Hepatocyte (in vitro differentiated cells): ENCODE results near the gene SHLD2. TPM values are rescaled to one million over a fixed set of nuclear protein-coding genes. Genes with fewer than 3 reads are reported as not detected.
A peak's percentile ranks its signal among the peaks of the same experiment; 100 is the strongest.

ENCODE experiments used
- DNase-seq: peaks from one replicate; pipeline ENCODE4 v3.0.0-alpha.2; 2016; ENCODE audit warnings: low spot score
- H2AFZ ChIP-seq: fragments of 200-600 bp; sonication (generic); 2 replicates; pipeline ENCODE4 v1.6.0; 2016; ENCODE audit warnings: antibody characterized with exemption, mild to moderate bottlenecking
- H3K27ac ChIP-seq: fragments of 200-600 bp; sonication (generic); 2 replicates; pipeline ENCODE4 v1.5.1; 2016; ENCODE audit warnings: mild to moderate bottlenecking
- H3K27me3 ChIP-seq: fragments of 200-600 bp; sonication (generic); 2 replicates; pipeline ENCODE4 v1.6.1; 2016
- H3K36me3 ChIP-seq: fragments of 200-600 bp; sonication (generic); replicated peaks from 2 replicates; pipeline ENCODE4 v1.5.1; 2016; ENCODE audit warnings: low read depth; ENCODE audit not compliant: insufficient read depth
- H3K4me1 ChIP-seq: fragments of 200-600 bp; sonication (generic); 2 replicates; pipeline ENCODE4 v1.5.1; 2016; ENCODE audit warnings: mild to moderate bottlenecking, moderate library complexity; ENCODE audit not compliant: insufficient read depth
- H3K4me2 ChIP-seq: fragments of 200-600 bp; sonication (generic); 2 replicates; pipeline ENCODE4 v1.6.0; 2016
- H3K4me3 ChIP-seq: fragments of 200-600 bp; sonication (generic); 2 replicates; pipeline ENCODE4 v1.5.1; 2016; ENCODE audit warnings: mild to moderate bottlenecking
- H3K79me2 ChIP-seq: fragments of 200-600 bp; sonication (generic); 2 replicates; pipeline ENCODE4 v1.6.0; 2017; ENCODE audit warnings: mild to moderate bottlenecking
- H3K9me2 ChIP-seq: fragments of 200-600 bp; sonication (generic); replicated peaks from 2 replicates; pipeline ENCODE4 v1.6.0; 2017; ENCODE audit warnings: mild to moderate bottlenecking; ENCODE audit not compliant: insufficient read depth
- H3K9me3 ChIP-seq: fragments of 200-600 bp; sonication (generic); 2 replicates; pipeline ENCODE4 v1.5.1; 2016; ENCODE audit warnings: low read depth, mild to moderate bottlenecking
- H4K20me1 ChIP-seq: fragments of 200-600 bp; sonication (generic); 2 replicates; pipeline ENCODE4 v1.6.0; 2016; ENCODE audit warnings: mild to moderate bottlenecking; ENCODE audit not compliant: insufficient read depth, poor library complexity, severe bottlenecking
- EZH2 ChIP-seq: fragments of 200-600 bp; sonication (generic); IDR thresholded peaks from 2 replicates; pipeline ENCODE4 v1.6.1; 2016; ENCODE audit warnings: antibody characterized with exemption, mild to moderate bottlenecking, borderline replicate concordance
- EZH2phosphoT487 ChIP-seq: fragments of 200-600 bp; sonication (generic); IDR thresholded peaks from one replicate; pipeline ENCODE4 v1.6.1; 2018; ENCODE audit warnings: antibody characterized with exemption, mild to moderate bottlenecking, low read depth, moderate library complexity; ENCODE audit not compliant: unreplicated experiment, severe bottlenecking
- WGBS: methylation state at CpG from one replicate; pipeline ENCODE4 v1.1.6; 2016; ENCODE audit warnings: low lambda C conversion rate; ENCODE audit errors: missing lambda C conversion rate; 5-methylcytosine and 5-hydroxymethylcytosine counted together
- polyA plus RNA-seq: library from polyadenylated mRNA; unstranded; fragments of >200 nt; fragmentation: Nextera tagmentation; extraction: Ambion mirVana; gene quantifications from 2 replicates; pipeline ENCODE4 v1.2.1, GENCODE V29; 2016
- total RNA-seq: library from RNA; depleted of rRNA; stranded (reverse); fragments of >200 nt; gene quantifications from 2 replicates; pipeline ENCODE4 v1.2.3, GENCODE V29; 2014
- TF ChIP-seq, protein P1 (sequence below): fragments of 200-600 bp; sonication (generic); IDR thresholded peaks from 2 replicates; pipeline ENCODE4 v1.5.1; 2016; ENCODE audit warnings: antibody characterized with exemption, mild to moderate bottlenecking; ENCODE audit not compliant: poor library complexity

The SHLD2 gene
- total and polyA plus RNA-seq, 2 experiments from 2014 or later: 22.9 to 44.5 TPM

DNA sequence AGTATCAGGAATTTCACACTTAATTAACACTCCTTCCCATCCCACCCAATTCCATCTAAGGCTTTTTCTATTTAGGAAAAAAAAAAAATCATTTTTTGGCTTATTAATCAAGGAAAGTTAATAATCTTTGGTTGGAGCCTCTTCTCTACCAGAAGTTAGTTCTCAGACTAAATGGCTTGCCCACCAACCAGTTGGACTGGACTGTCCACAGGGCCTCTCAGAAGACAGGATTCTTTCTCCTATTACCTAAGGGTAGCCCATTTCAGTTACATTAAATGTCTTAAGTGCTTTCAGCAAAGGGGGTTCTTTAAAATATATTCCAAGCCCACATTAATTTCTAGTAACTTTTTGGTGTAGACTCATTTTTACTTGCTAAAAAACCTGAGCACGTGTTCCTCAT is 35.6 kb upstream of the SHLD2 start:
- Histone ChIP-seq H3K4me2 (no peak overlapping the region), H3K79me2 (no peaks in the 10 kb centered on the region), H3K36me3 (peaks cover 3% of the 10 kb centered on the region), H3K9me3 (no peaks in the 10 kb centered on the region), H3K4me1 (no peaks in the 10 kb centered on the region), H3K27me3 (no peaks in the 10 kb centered on the region), H3K27ac (no peak overlapping the region), H4K20me1 (no peaks in the 10 kb centered on the region), H2AFZ (no peak overlapping the region), H3K9me2 (no peaks in the 10 kb centered on the region), H3K4me3 (no peak overlapping the region)
- no peak for TF ChIP-seq EZH2
- TF ChIP-seq, protein P1, sequence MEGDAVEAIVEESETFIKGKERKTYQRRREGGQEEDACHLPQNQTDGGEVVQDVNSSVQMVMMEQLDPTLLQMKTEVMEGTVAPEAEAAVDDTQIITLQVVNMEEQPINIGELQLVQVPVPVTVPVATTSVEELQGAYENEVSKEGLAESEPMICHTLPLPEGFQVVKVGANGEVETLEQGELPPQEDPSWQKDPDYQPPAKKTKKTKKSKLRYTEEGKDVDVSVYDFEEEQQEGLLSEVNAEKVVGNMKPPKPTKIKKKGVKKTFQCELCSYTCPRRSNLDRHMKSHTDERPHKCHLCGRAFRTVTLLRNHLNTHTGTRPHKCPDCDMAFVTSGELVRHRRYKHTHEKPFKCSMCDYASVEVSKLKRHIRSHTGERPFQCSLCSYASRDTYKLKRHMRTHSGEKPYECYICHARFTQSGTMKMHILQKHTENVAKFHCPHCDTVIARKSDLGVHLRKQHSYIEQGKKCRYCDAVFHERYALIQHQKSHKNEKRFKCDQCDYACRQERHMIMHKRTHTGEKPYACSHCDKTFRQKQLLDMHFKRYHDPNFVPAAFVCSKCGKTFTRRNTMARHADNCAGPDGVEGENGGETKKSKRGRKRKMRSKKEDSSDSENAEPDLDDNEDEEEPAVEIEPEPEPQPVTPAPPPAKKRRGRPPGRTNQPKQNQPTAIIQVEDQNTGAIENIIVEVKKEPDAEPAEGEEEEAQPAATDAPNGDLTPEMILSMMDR: no peak
- TF ChIP-seq EZH2phosphoT487: no peak
- WGBS: 97% methylated on average over 1 of the region's 1 CpG
- DNase-seq: no peak

DNA sequence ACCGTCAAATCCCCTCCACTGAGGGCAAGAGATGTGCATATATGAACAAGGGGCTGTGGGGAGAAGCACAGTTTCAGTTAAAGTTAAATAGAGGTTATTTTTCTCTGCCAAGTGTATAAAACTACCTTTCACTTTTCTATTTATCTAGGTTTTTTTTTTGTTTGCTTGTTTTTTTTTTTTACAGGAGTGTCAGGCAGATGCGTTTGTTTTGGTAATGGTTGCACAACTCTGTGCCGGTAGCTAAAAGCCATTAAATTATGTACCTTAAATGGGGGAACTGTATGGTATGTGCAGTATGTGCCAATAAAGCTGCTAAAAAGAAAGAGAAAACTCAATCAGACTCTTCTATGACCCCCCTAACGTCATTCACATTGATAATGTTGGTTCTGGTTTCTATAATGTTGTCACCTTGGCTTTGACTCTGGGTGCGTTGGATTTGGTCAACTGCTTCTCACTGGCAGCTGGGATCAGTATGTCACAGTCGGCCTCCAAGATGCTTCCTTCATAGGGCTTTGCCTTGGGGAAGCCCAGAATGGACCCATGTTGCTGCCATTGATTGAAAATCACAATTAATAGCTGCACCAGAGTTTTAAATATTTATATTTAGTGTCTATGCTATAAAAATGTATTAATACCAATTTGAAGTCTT is 34.6 kb upstream of the SHLD2 start:
- no peak overlapping the region for H3K4me3 ChIP-seq
- H3K4me1 ChIP-seq: no peaks in the 10 kb centered on the region
- H3K4me2 ChIP-seq: no peak overlapping the region
- H3K9me3 ChIP-seq: no peaks in the 10 kb centered on the region
- H2AFZ ChIP-seq: no peak overlapping the region
- DNase-seq: no peak
- no peak for TF ChIP-seq EZH2phosphoT487
- TF ChIP-seq, protein P1: no peak
- H3K79me2 ChIP-seq: no peaks in the 10 kb centered on the region
- H3K9me2 ChIP-seq: no peaks in the 10 kb centered on the region
- no peak overlapping the region for H3K27ac ChIP-seq
- no peaks in the 10 kb centered on the region for H3K27me3 ChIP-seq
- 77% methylated on average over 6 of the region's 6 CpGs for WGBS
- H3K36me3 ChIP-seq: peaks cover 3% of the 10 kb centered on the region
- no peaks in the 10 kb centered on the region for H4K20me1 ChIP-seq

DNA sequence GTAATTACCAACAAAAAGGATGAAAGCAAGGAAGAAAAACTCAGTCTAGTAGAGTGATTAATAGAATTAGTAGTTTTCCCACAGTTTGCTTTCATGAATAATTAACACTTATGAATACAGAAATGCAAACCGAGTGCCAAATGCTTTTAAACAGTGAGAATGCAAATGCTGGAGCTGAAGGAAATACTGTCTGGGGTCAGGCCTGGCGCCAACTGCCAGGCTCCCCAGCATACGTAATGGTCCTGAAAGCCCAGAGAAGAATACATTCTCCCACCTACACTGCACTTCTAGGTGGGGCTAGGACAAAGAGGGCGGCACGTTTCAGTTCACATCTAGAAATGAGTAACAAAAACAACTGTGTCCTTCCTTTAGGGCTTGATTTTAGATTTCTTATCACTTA is 30.4 kb upstream of the SHLD2 start:
- Histone ChIP-seq H3K36me3 (peaks cover 2% of the 10 kb centered on the region), H3K4me2 (no peak overlapping the region), H3K9me3 (no peaks in the 10 kb centered on the region), H3K79me2 (peaks cover 9% of the 10 kb centered on the region), H3K27ac (no peak overlapping the region), H3K27me3 (no peaks in the 10 kb centered on the region), H3K9me2 (no peaks in the 10 kb centered on the region), H4K20me1 (no peaks in the 10 kb centered on the region), H3K4me3 (no peak overlapping the region), H2AFZ (no peak overlapping the region), H3K4me1 (peaks cover 4% of the 10 kb centered on the region)
- TF ChIP-seq EZH2phosphoT487: no peak
- TF ChIP-seq, protein P1: no peak
- DNase-seq: no peak
- WGBS: 91% methylated on average over 5 of the region's 5 CpGs

DNA sequence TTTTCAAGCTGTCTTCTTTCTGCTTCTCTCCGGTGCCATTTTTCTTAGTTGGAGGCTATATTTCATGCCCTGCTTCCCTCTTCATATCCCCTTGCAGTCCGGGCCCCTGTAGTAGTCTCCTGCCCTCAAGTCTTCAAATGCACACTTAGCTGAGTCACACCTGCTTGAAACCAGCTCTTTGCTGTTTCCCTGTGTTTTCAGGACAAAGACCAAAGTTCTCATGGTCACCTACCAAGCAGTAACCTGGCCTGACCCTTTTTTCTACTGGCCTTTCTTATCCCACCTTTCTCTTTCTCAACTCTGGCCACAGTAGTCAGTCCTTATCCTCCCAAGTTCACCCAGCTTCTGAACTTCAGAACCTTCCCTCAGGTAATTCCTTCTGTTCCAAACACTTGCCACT is 28.8 kb upstream of the SHLD2 start:
- peaks cover 9% of the 10 kb centered on the region for H3K79me2 ChIP-seq
- H3K4me1 ChIP-seq: peaks cover 4% of the 10 kb centered on the region
- 94% methylated on average over 2 of the region's 2 CpGs for WGBS
- peak; percentile 22 for DNase-seq
- H3K36me3 ChIP-seq: no peaks in the 10 kb centered on the region
- no peaks in the 10 kb centered on the region for H4K20me1 ChIP-seq
- no peaks in the 10 kb centered on the region for H3K27me3 ChIP-seq
- H3K4me2 ChIP-seq: no peak overlapping the region
- H3K27ac ChIP-seq: no peak overlapping the region
- no peaks in the 10 kb centered on the region for H3K9me2 ChIP-seq
- no peak overlapping the region for H2AFZ ChIP-seq
- H3K9me3 ChIP-seq: no peaks in the 10 kb centered on the region
- H3K4me3 ChIP-seq: no peak overlapping the region
- no peak for TF ChIP-seq EZH2
- no peak for TF ChIP-seq EZH2phosphoT487
- TF ChIP-seq, protein P1: no peak
